RPMI8226 (cell line): ENCODE measurements around the gene ITGA4.

ENCODE experiments used
- DNase-seq: peaks from one replicate; pipeline ENCODE4 v3.0.0-alpha.2; 2015

The ITGA4 gene

GRCh38 chr2:181576431-181576830, 119.2 kb downstream of the ITGA4 start:
- DNase-seq, result no peak

DNA sequence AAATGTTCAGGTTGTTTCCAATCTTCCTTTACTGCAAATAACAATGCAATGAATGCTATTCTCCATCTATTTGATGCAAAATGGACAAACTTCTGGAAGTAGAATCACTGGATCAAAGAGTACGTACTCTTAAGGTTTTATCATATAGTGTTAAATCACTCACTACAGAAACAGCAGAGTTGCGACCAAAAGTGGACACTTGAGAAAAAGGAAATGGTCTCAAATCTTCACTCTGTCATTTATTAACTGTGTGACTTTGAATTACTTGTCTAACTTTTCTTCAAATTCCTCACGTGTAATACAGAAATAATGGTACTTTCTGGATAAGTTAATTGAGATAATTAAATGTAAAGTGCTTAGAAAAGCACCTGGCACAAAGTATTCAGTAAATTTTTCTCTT, 121.6 kb downstream of the ITGA4 start:
- no peak for DNase-seq

- DNase-seq, result no peak
Measured at GRCh38 chr2:181581534-181581933, 124.3 kb downstream of the ITGA4 start.

- DNase-seq, result no peak
Measured at GRCh38 chr2:181585732-181586131, 128.5 kb downstream of the ITGA4 start.
